Measurements from ENCODE around the gene COP1.

- TF ChIP-seq POLR2A (IDR thresholded peaks at IDR 0.05): no peak
- TF ChIP-seq POLR2AphosphoS5 (IDR thresholded peaks at IDR 0.05): no peak
Measured at GRCh38 chr1:176165573-176165972, 41.5 kb downstream of the COP1 start.
